Prostate gland (tissue), 2 donors: Measurements from ENCODE around the gene RALY. TPM values are rescaled to one million over a fixed set of nuclear protein-coding genes. Genes with fewer than 3 reads are reported as not detected.

Source experiments
- DNase-seq: peaks from one replicate; pipeline ENCODE4 v3.0.0-alpha.2; 2019; ENCODE audit warnings: low spot score
- H3K27ac ChIP-seq, 2 donors: fragments of 200-600 bp; sonication (generic); 2 replicates each; pipeline ENCODE4 v1.5.1; 2017 to 2019
- H3K27me3 ChIP-seq: fragments of 200-600 bp; sonication (generic); replicated peaks from 2 replicates; pipeline ENCODE4 v1.5.1; 2019; ENCODE audit not compliant: insufficient read depth
- H3K36me3 ChIP-seq, 2 donors: fragments of 200-600 bp; sonication (generic); 1 replicate in 1 of 2; 2 replicates in 1 of 2; pipeline versions ENCODE4 v1.5.1 to v1.8.1; 2017 to 2019
- H3K4me1 ChIP-seq: fragments of 200-600 bp; sonication (generic); replicated peaks from 2 replicates; pipeline ENCODE4 v1.5.1; 2019
- H3K4me3 ChIP-seq, 2 donors: fragments of 200-600 bp; sonication (generic); 2 replicates each; pipeline ENCODE4 v1.5.1; 2017 to 2019
- H3K9me3 ChIP-seq: fragments of 200-600 bp; sonication (generic); 2 replicates; pipeline ENCODE4 v1.5.1; 2017
- CTCF ChIP-seq, 4 experiments: fragments of 200-600 bp in 2 of 4; fragments of 450-650 bp in 2 of 4; sonication (generic) in 2 of 4; IDR thresholded peaks; 1 replicate in 3 of 4; 2 replicates in 1 of 4; pipeline ENCODE4 v1.5.1; 2016 to 2019; ENCODE audit warnings: antibody characterized with exemption in 4 of 4, mild to moderate bottlenecking in 2 of 4, moderate library complexity in 2 of 4
- POLR2A ChIP-seq: fragments of 450-650 bp; IDR thresholded peaks from one replicate; pipeline ENCODE4 v1.6.1; 2016; ENCODE audit warnings: antibody characterized with exemption, mild to moderate bottlenecking
- POLR2AphosphoS5 ChIP-seq: sonication (generic); formaldehyde crosslinking; IDR thresholded peaks from one replicate; pipeline ENCODE4 v1.6.1; 2017; ENCODE audit warnings: antibody characterized with exemption
- WGBS: methylation state at CpG from one replicate; pipeline ENCODE4 v1.1.5; 2018; 5-methylcytosine and 5-hydroxymethylcytosine counted together
- intact Hi-C: fragments of 100-400 bp; cut with DNase I; formaldehyde crosslinking; loops from one replicate; pipeline ENCODE4 v1.14.2; 2022
- total RNA-seq, 2 donors: library from RNA; depleted of rRNA; stranded (reverse); fragments of >200 nt; gene quantifications; one replicate each; pipeline ENCODE4 v1.1.0, GENCODE V29; 2016

Gene RALY
- total RNA-seq, 2 donors from 2014 or later, result 120 to 187 TPM

- Histone ChIP-seq H3K27ac (no peak overlapping the region), H3K27me3 (no peaks in the 10 kb centered on the region), H3K4me1 (no peaks in the 10 kb centered on the region), H3K4me3 (no peak overlapping the region), H3K9me3 (no peaks in the 10 kb centered on the region), H3K36me3 (no peaks in the 10 kb centered on the region)
- TF ChIP-seq POLR2AphosphoS5 (no peak), POLR2A (no peak), CTCF (IDR thresholded peaks at IDR 0.05) (no peak)
- DNase-seq, result no peak
- 88% methylated on average over 2 of the region's 2 CpGs for WGBS
- intact Hi-C loops, result no loop called here
Observed at GRCh38 chr20:34120213-34120612, 126.5 kb downstream of the RALY start.

GRCh38 chr20:34122274-34122980, 128.7 kb downstream of the RALY start:
- intact Hi-C loops, result no loop called here
- H3K9me3 ChIP-seq, result no peaks in the 10 kb centered on the region
- H3K4me3 ChIP-seq, result no peak overlapping the region
- no peaks in the 10 kb centered on the region for H3K27me3 ChIP-seq
- no peaks in the 10 kb centered on the region for H3K36me3 ChIP-seq
- no peak for TF ChIP-seq POLR2A
- TF ChIP-seq POLR2AphosphoS5, result no peak
- no peak for TF ChIP-seq CTCF (IDR thresholded peaks at IDR 0.05)
- H3K4me1 ChIP-seq, result no peaks in the 10 kb centered on the region
- DNase-seq, result no peak
- no peak overlapping the region for H3K27ac ChIP-seq
- WGBS, result 92% methylated on average over 43 of the region's 43 CpGs

GRCh38 chr20:34123309-34123708, 129.6 kb downstream of the RALY start:
- H3K4me1 ChIP-seq, result no peaks in the 10 kb centered on the region

GRCh38 chr20:34124469-34125249, 130.9 kb downstream of the RALY start:
- no peak overlapping the region for H3K27ac ChIP-seq
- H3K9me3 ChIP-seq, result no peaks in the 10 kb centered on the region
- no peak overlapping the region for H3K4me3 ChIP-seq
- no peaks in the 10 kb centered on the region for H3K4me1 ChIP-seq
- TF ChIP-seq CTCF (IDR thresholded peaks at IDR 0.05) (no peak), POLR2AphosphoS5 (no peak), POLR2A (no peak)
- WGBS, result 55% methylated on average over 2 of the region's 2 CpGs
- intact Hi-C loops, result loop anchor here (5.0 kb wide), 1 partner anchor 52 kb away; no protein-coding TSS in a partner anchor
- no peaks in the 10 kb centered on the region for H3K27me3 ChIP-seq
- H3K36me3 ChIP-seq, result no peaks in the 10 kb centered on the region
- no peak for DNase-seq

More at GRCh38 chr20:34123309-34123708, 129.6 kb downstream of the RALY start:
- H3K27me3 ChIP-seq, result no peaks in the 10 kb centered on the region
- intact Hi-C loops, result no loop called here
- TF ChIP-seq CTCF (IDR thresholded peaks at IDR 0.05) (no peak), POLR2A (no peak), POLR2AphosphoS5 (no peak)
- no peaks in the 10 kb centered on the region for H3K9me3 ChIP-seq
- no peak overlapping the region for H3K4me3 ChIP-seq
- no peak overlapping the region for H3K27ac ChIP-seq
- H3K36me3 ChIP-seq, result no peaks in the 10 kb centered on the region
- DNase-seq, result no peak
